Breast epithelium (tissue), 3 donors: Measurements from ENCODE around the gene TIGD3.

Experiments
- POLR2A ChIP-seq: fragments of 450-650 bp; IDR thresholded peaks from one replicate; pipeline ENCODE4 v1.6.1; 2016; ENCODE audit warnings: antibody characterized with exemption, mild to moderate bottlenecking, moderate library complexity
- POLR2AphosphoS5 ChIP-seq, 3 donors: sonication (generic); formaldehyde crosslinking; IDR thresholded peaks; one replicate each; pipeline ENCODE4 v1.6.1; 2017; ENCODE audit warnings: antibody characterized with exemption in 3 of 3

DNA sequence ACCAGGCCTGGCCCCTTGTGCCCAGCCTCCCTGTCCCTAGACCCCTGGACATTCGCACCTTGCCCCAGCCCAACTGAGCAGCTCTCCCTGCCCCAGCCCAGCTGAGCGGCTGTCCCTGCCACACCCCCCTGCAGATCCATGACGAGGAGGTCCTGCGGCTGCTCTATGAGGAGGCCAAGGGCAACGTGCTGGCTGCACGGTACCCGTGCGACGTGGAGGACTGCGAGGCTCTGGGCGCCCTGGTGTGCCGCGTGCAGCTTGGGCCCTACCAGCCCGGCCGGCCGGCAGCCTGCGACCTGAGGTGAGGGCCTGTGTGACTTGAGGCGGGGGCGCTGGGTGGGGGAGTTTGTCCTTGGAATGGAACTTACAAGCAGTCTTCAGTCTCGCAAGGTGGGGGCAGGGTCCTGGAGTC lies 39.6 kb downstream of the TIGD3 start:
- TF ChIP-seq POLR2A (no peak), POLR2AphosphoS5 (IDR thresholded peaks at IDR 0.05) (no peak)
